Chondrocyte (in vitro differentiated cells): ENCODE results near the gene FFAR1. TPM values are rescaled to one million over a fixed set of nuclear protein-coding genes. Genes with fewer than 3 reads are reported as not detected.

Experiments
- DNase-seq: peaks from one replicate; pipeline ENCODE4 v3.0.0; 2021; ENCODE audit warnings: mixed read lengths, low spot score
- H3K27ac Mint-ChIP-seq: one replicate; pipeline ENCODE4 v1.8.0; 2021; ENCODE audit warnings: mild to moderate bottlenecking, moderate library complexity, mixed read lengths; ENCODE audit not compliant: unreplicated experiment
- H3K27me3 Mint-ChIP-seq: 2 replicates; pipeline ENCODE4 v1.8.0; 2021; ENCODE audit warnings: low read depth, mixed read lengths
- H3K36me3 Mint-ChIP-seq: 2 replicates; pipeline ENCODE4 v1.8.0; 2021; ENCODE audit warnings: low read depth, mixed read lengths
- H3K4me1 Mint-ChIP-seq: 2 replicates; pipeline ENCODE4 v1.8.0; 2021; ENCODE audit warnings: low read depth, mild to moderate bottlenecking, mixed read lengths
- H3K4me3 Mint-ChIP-seq: one replicate; pipeline ENCODE4 v1.8.0; 2021; ENCODE audit warnings: mild to moderate bottlenecking, moderate library complexity, mixed read lengths; ENCODE audit not compliant: unreplicated experiment
- H3K9me3 Mint-ChIP-seq: 2 replicates; pipeline ENCODE4 v1.8.0; 2021; ENCODE audit warnings: low read depth, mixed read lengths
- total RNA-seq: library from RNA; stranded (reverse); gene quantifications from 3 replicates; pipeline ENCODE4 v1.2.1, GENCODE V29; 2021
- TF ChIP-seq, protein P1 (sequence below): fragments of 200-600 bp; sonication (generic); IDR thresholded peaks from 2 replicates; pipeline ENCODE4 v1.5.0; 2021; ENCODE audit warnings: antibody characterized with exemption, mild to moderate bottlenecking, moderate library complexity

Gene FFAR1
- total RNA-seq, 1 donor from 2014 or later = not detected

DNA sequence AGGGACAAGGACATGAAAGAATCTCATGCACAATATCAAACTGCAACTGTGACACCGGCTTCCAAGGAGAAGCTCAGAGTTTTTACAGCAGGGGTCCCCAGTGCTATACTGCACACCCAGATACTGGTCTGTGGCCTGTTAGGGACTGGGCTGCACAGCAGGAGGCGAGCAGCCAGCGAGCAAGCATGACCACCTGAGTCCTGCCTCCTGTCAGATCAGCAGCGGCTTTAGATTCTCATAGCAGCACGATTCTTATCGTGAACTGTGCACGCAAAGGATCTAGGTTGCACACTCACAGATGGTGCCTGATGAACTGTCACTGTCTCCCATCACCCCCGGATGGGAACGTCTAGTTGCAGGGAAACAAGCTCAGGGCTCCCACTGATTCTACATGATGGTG lies 31.8 kb upstream of the FFAR1 start:
- no peak for DNase-seq
- H3K4me1 Mint-ChIP-seq = peaks cover 13% of the 10 kb centered on the region
- no peaks in the 10 kb centered on the region for H3K36me3 Mint-ChIP-seq
- no peaks in the 10 kb centered on the region for H3K9me3 Mint-ChIP-seq
- no peak overlapping the region for H3K27ac Mint-ChIP-seq
- TF ChIP-seq, protein P1, sequence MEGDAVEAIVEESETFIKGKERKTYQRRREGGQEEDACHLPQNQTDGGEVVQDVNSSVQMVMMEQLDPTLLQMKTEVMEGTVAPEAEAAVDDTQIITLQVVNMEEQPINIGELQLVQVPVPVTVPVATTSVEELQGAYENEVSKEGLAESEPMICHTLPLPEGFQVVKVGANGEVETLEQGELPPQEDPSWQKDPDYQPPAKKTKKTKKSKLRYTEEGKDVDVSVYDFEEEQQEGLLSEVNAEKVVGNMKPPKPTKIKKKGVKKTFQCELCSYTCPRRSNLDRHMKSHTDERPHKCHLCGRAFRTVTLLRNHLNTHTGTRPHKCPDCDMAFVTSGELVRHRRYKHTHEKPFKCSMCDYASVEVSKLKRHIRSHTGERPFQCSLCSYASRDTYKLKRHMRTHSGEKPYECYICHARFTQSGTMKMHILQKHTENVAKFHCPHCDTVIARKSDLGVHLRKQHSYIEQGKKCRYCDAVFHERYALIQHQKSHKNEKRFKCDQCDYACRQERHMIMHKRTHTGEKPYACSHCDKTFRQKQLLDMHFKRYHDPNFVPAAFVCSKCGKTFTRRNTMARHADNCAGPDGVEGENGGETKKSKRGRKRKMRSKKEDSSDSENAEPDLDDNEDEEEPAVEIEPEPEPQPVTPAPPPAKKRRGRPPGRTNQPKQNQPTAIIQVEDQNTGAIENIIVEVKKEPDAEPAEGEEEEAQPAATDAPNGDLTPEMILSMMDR = no peak
- no peak overlapping the region for H3K4me3 Mint-ChIP-seq
- H3K27me3 Mint-ChIP-seq = no peaks in the 10 kb centered on the region

- no peak for DNase-seq
- Mint-ChIP-seq H3K9me3 (no peaks in the 10 kb centered on the region), H3K36me3 (no peaks in the 10 kb centered on the region), H3K4me1 (peaks cover 13% of the 10 kb centered on the region), H3K4me3 (no peak overlapping the region), H3K27ac (no peak overlapping the region), H3K27me3 (no peaks in the 10 kb centered on the region)
- TF ChIP-seq, protein P1 = no peak
Measured at GRCh38 chr19:35316560-35316959, 31.1 kb upstream of the FFAR1 start.

GRCh38 chr19:35317464-35318043 lies 30.1 kb upstream of the FFAR1 start:
- Mint-ChIP-seq H3K4me1 (peaks cover 13% of the 10 kb centered on the region), H3K9me3 (peaks cover 3% of the 10 kb centered on the region), H3K27me3 (peaks cover 2% of the 10 kb centered on the region), H3K4me3 (no peak overlapping the region), H3K27ac (no peak overlapping the region), H3K36me3 (no peaks in the 10 kb centered on the region)
- DNase-seq = no peak
- TF ChIP-seq, protein P1 = no peak

- TF ChIP-seq, protein P1 = no peak
- Mint-ChIP-seq H3K4me3 (no peak overlapping the region), H3K9me3 (peaks cover 3% of the 10 kb centered on the region), H3K27me3 (peaks cover 2% of the 10 kb centered on the region), H3K27ac (peak overlapping the region; percentile 63), H3K36me3 (no peaks in the 10 kb centered on the region), H3K4me1 (peaks cover 11% of the 10 kb centered on the region)
- DNase-seq = no peak
Measured at GRCh38 chr19:35318679-35319448, 28.8 kb upstream of the FFAR1 start.

DNA sequence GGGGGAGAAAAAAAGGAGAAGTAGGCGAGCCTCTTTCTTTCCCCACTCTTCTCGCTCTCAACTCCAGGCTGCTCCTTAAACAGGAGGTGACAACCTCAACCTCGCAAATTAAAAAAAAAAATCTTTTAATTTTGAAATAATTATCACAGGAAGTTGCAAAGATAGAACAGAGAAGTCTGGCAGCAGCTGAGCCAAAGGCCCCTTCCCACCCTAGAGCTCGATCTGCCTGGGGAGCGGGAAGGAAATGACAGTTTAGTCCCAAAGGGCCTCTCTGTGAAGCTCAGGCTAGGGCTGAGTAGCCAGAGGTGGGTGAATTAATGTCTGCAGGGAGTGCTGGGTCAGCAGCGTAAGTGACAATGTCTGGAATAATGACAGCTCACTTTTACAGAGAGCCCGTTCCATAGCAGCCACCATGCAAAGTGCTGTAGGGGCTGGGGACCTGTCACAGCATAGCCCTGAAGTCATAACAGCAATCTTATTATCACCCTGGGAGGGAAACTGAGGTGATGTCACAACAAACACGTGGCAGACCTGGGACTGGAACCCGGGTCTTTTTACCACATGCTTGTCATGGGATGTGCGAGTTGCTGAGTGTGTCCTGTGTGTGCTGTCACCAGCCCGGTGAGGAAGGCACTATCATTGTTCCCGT lies 27.5 kb upstream of the FFAR1 start:
- Mint-ChIP-seq H3K27me3 (peaks cover 6% of the 10 kb centered on the region), H3K4me1 (peaks cover 11% of the 10 kb centered on the region), H3K36me3 (no peaks in the 10 kb centered on the region), H3K9me3 (peaks cover 3% of the 10 kb centered on the region), H3K4me3 (no peak overlapping the region), H3K27ac (no peak overlapping the region)
- TF ChIP-seq, protein P1 = no peak
- DNase-seq = no peak
